ENCODE measurements around the gene TNKS1BP1. TPM values are rescaled to one million over a fixed set of nuclear protein-coding genes. Genes with fewer than 3 reads are reported as not detected.
A peak's percentile ranks its signal among the peaks of the same experiment; 100 is the strongest.
"Not testable (repeated sequence)": the region's sequence is repeated elsewhere in the genome, so short reads cannot be mapped to it uniquely, and the experiment has no call there.

TNKS1BP1 gene
- total RNA-seq, result 160 TPM

GRCh38 chr11:57324886-57325734 is at the start of gene TNKS1BP1:
Gene TNKS1BP1, minus strand, starts transcription at chr11:57324952. Its CDS starts 3,067 bp downstream, at chr11:57321885.
- ATAC-seq, result peak; percentile 86

GRCh38 chr11:57373146-57373545 is 48.4 kb upstream of the TNKS1BP1 start:
- no peak for ATAC-seq

- no peak for ATAC-seq
Measured at GRCh38 chr11:57370941-57371340, 46.2 kb upstream of the TNKS1BP1 start.

- ATAC-seq, result peak; percentile 36
Measured at GRCh38 chr11:57370251-57370650, 45.5 kb upstream of the TNKS1BP1 start.

- ATAC-seq, result no peak
Measured at GRCh38 chr11:57368845-57369232, 44.1 kb upstream of the TNKS1BP1 start.

GRCh38 chr11:57368106-57368844 is 43.5 kb upstream of the TNKS1BP1 start:
- ATAC-seq, result no peak

- no peak for ATAC-seq
Measured at GRCh38 chr11:57364851-57365660, 40.3 kb upstream of the TNKS1BP1 start.

- no peak for ATAC-seq
Measured at GRCh38 chr11:57363131-57364080, 38.7 kb upstream of the TNKS1BP1 start.

GRCh38 chr11:57361926-57362325 is 37.2 kb upstream of the TNKS1BP1 start:
- ATAC-seq, result no peak

- ATAC-seq, result not testable (repeated sequence)
Measured at GRCh38 chr11:57361420-57361819, 36.7 kb upstream of the TNKS1BP1 start.

GRCh38 chr11:57360991-57361390 is 36.2 kb upstream of the TNKS1BP1 start:
- ATAC-seq, result no peak

GRCh38 chr11:57359896-57360690 is 35.3 kb upstream of the TNKS1BP1 start:
- ATAC-seq, result no peak

GRCh38 chr11:57359396-57359795 is 34.6 kb upstream of the TNKS1BP1 start:
- ATAC-seq, result no peak

GRCh38 chr11:57358991-57359390 is 34.2 kb upstream of the TNKS1BP1 start:
- ATAC-seq, result no peak

GRCh38 chr11:57358543-57358961 is 33.8 kb upstream of the TNKS1BP1 start:
- ATAC-seq, result peak; percentile 42

GRCh38 chr11:57357856-57358255 is 33.1 kb upstream of the TNKS1BP1 start:
- no peak for ATAC-seq

- no peak for ATAC-seq
Measured at GRCh38 chr11:57357310-57357709, 32.6 kb upstream of the TNKS1BP1 start.

- ATAC-seq, result no peak
Measured at GRCh38 chr11:57356268-57356667, 31.5 kb upstream of the TNKS1BP1 start.

- ATAC-seq, result peak; percentile 35
Measured at GRCh38 chr11:57354699-57355098, 29.9 kb upstream of the TNKS1BP1 start.

GRCh38 chr11:57353852-57354251 is 29.1 kb upstream of the TNKS1BP1 start:
- ATAC-seq, result no peak

- no peak for ATAC-seq
Measured at GRCh38 chr11:57353446-57353845, 28.7 kb upstream of the TNKS1BP1 start.
